ENCODE data around the gene KRT15.

KRT15 gene

DNA sequence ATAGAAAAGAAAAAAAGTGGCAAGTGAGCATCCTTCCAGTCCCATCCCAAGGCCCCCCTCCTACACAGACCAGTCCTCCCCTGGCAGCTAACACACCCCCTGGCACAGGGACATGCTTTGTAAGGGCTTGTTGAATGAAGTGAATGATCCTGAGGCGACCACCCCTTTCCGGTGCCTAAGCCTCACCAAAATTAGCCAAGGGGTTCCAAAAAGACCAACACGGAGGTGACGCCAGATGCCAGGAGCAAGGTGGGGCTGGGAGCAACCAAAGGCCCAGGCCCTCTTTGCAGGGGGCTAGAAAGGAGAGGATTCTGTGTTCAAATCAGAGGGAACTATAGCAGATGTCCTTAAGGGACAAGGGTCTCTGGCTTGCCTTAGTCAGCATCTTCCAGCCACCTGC lies 43.3 kb downstream of the KRT15 start:
- CTCF ChIA-PET, result no interaction called here

DNA sequence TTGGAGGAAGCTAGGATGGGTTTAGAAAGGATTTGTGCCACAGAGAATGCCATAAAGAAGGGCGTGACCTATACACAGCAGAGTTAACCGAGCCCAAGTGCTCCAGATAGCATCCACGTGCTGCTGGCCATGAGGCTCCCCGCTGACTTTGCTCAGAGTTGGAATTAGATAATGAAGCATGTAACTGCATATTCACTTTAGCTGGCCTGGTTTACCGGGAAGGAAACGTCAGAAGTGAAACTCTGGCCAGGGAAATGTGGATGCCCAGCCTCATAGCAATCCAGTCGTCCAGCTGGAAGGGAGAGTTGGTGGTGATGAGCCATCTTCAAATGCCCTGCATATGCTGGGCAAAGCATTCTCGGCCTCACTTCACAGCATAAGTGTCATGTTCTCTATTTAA lies 43.8 kb downstream of the KRT15 start:
- H3K27ac ChIP-seq, result no peak overlapping the region
- no peak for DNase-seq (ENCODE audit: low spot score)
- TF ChIP-seq, protein P1, sequence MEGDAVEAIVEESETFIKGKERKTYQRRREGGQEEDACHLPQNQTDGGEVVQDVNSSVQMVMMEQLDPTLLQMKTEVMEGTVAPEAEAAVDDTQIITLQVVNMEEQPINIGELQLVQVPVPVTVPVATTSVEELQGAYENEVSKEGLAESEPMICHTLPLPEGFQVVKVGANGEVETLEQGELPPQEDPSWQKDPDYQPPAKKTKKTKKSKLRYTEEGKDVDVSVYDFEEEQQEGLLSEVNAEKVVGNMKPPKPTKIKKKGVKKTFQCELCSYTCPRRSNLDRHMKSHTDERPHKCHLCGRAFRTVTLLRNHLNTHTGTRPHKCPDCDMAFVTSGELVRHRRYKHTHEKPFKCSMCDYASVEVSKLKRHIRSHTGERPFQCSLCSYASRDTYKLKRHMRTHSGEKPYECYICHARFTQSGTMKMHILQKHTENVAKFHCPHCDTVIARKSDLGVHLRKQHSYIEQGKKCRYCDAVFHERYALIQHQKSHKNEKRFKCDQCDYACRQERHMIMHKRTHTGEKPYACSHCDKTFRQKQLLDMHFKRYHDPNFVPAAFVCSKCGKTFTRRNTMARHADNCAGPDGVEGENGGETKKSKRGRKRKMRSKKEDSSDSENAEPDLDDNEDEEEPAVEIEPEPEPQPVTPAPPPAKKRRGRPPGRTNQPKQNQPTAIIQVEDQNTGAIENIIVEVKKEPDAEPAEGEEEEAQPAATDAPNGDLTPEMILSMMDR (conservative IDR thresholded peaks at IDR 0.05; ENCODE audit: low read depth), result no peak
- POLR2A ChIA-PET (ENCODE audit: low non-redundant PET), result no interaction called here
- CTCF ChIA-PET, result no interaction called here

More for the DNA sequence above, 43.3 kb downstream of the KRT15 start:
- TF ChIP-seq, protein P1 (conservative IDR thresholded peaks at IDR 0.05; ENCODE audit: low read depth), result no peak
- POLR2A ChIA-PET (ENCODE audit: low non-redundant PET), result no interaction called here
- H3K27ac ChIP-seq, result no peak overlapping the region
- no peak for DNase-seq (ENCODE audit: low spot score)

DNA sequence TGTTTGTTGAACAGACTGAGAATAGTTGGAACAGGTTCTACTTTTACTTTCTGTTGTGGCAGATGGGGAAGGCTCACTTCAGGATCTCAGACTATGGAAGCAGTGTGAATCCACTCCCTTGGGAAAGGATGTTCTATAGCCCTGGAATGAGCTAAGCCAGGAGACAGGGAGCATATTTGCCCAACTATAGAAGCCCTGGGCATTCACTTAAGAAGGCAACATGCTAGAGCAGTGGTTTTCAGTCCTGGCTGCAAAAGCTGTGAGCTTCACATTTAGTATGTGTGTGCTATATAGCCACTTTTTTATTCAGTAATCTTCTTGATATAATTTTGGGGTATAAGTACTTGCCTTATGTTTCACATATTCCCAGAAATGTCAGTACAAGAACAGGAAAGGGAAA lies 50.3 kb downstream of the KRT15 start:
- TF ChIP-seq, protein P1 (conservative IDR thresholded peaks at IDR 0.05; ENCODE audit: low read depth), result no peak
- ChIA-PET POLR2A (ENCODE audit: low non-redundant PET) (no interaction called here), CTCF (no interaction called here)
- no peak for DNase-seq (ENCODE audit: low spot score)
- no peak overlapping the region for H3K27ac ChIP-seq

DNA sequence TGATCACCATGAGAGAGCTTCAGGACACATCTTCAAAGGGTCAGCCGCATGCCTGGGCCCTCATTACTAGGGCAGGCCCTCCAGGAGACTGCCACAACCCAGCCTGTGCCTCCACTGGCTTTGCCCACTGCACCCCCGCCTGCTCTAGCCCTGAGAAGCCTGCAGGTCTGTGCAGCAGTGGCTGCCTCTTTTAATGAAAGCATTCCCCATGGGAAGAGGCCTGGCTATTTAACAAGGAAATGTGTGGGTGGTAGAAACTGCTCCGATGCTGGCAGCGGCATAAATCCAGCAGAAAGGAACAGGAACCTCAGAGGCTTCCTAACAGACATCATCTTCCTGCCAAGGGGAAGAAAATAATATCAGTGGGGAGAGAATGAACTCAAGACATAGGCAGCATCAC lies 51.1 kb downstream of the KRT15 start:
- ChIA-PET CTCF (no interaction called here), POLR2A (ENCODE audit: low non-redundant PET) (no interaction called here)
- no peak for DNase-seq (ENCODE audit: low spot score)
- TF ChIP-seq, protein P1 (conservative IDR thresholded peaks at IDR 0.05; ENCODE audit: low read depth), result no peak
- H3K27ac ChIP-seq, result no peak overlapping the region

DNA sequence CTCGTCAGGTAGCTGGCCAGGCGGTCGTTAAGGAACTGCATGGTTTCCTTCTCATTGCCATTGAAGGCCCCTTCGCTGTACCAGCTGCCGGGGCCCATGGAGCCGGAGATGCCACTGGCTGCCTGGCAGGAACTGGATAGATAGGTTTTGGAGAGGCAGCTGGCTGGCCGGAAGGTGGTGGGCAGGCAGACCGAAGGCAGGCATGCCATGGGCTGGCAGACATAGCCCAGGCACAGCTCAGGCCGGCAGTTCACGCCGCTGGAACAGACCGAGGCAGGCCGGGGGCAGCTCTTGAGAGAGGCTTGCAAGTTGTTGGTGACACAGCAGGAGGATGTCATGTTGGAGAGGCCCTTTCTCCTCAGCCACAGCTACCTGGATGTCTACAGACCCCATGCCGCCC lies 51.7 kb downstream of the KRT15 start, which contains the start of gene KRT32:
Gene KRT32 (minus strand): TSS at position 399 of the 400 bp plus-strand sequence. CDS start 61 bp downstream, at position 338.
- H3K27ac ChIP-seq, result no peak within 1 kb of the TSS
- no peak for DNase-seq (ENCODE audit: low spot score)
- TF ChIP-seq, protein P1 (conservative IDR thresholded peaks at IDR 0.05; ENCODE audit: low read depth), result no peak
- ChIA-PET CTCF (interaction anchor here (1.1 kb wide), 1 partner anchor 798 kb away, joined by 3 read pairs; no protein-coding TSS in a partner anchor), POLR2A (ENCODE audit: low non-redundant PET) (no interaction called here)

DNA sequence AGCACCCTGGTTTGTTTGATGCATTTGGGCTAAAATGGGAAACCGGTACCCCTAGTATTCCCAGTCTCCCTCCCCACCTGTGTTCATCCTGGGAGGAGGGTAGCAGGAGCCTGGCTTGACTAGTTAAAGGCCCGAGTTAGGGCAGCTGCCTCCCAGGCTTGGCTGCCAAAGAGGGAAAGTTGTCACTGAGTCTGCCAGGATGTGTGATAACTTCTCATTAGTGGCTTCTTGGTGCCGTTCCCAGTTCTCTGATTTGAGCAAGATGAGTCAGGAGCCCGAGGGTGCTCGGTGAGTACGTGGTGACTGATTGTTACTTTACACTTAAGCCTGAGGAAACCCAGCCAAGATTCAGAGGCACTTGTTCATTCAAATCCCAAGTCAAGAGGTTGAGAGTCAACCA lies 54.0 kb downstream of the KRT15 start:
- TF ChIP-seq, protein P1 (conservative IDR thresholded peaks at IDR 0.05; ENCODE audit: low read depth), result no peak
- POLR2A ChIA-PET (ENCODE audit: low non-redundant PET), result no interaction called here
- CTCF ChIA-PET, result no interaction called here
- H3K27ac ChIP-seq, result peak overlapping the region; percentile 78
- peak; percentile 95 for DNase-seq (ENCODE audit: low spot score)

DNA sequence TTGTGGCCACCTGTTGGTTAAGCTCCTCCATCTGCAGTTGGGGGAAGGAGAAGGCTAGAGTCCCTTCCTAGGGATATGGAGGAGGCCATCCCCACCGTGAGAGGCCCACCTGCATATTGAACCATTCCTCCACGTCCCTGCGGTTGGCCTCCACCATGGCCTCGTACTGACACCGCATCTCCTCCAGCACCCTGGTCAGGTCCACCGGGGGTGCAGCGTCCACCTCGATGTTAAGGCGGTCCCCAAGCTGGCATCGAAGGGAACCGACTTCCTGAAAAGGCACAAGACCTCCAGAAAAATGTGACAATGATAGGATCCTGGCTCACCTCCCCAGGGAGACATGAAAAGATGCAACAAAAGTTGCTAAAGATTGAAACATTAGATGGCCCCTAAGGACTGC lies 54.5 kb downstream of the KRT15 start:
- POLR2A ChIA-PET (ENCODE audit: low non-redundant PET), result no interaction called here
- CTCF ChIA-PET, result no interaction called here
- TF ChIP-seq, protein P1 (conservative IDR thresholded peaks at IDR 0.05; ENCODE audit: low read depth), result no peak
- H3K27ac ChIP-seq, result peak overlapping the region; percentile 78
- no peak for DNase-seq (ENCODE audit: low spot score)

All from RWPE1 (cell line).